ENCODE results near the gene ARL17B. TPM values are rescaled to one million over a fixed set of nuclear protein-coding genes. Genes with fewer than 3 reads are reported as not detected.
"Not testable (repeated sequence)": the region's sequence is repeated elsewhere in the genome, so short reads cannot be mapped to it uniquely, and the experiment has no call there.

Gene ARL17B
- total and polyA plus RNA-seq, 2 donors from 2014 or later, result 10.1 to 22.0 TPM

DNA sequence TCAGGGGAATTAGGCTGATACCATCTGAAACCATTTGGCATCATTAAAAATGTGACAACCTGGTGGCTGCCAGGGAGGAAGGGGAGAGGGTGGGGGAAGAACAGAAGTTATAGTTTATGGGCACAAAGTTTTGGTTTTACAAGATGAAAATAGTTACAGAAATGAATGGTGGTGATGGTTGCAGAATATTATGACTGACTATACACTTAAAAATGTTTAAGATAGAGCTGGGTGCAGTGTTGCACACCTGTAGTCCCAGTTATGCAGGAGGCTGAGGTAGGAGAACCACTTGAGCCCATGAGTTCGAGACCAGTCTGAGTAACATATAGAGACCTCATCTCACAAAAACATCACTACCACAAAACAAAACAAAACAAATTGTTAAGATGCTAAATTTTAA, 12.5 kb downstream of the ARL17B start:
- H3K9ac ChIP-seq (ENCODE audit: low read length in 3 of 3); FAIRE-seq; H3K27me3 ChIP-seq (ENCODE audit: control insufficient read depth, insufficient read depth, low read length); H3K27ac ChIP-seq (ENCODE audit: low read depth in 2 of 2, low read length in 2 of 2); intact Hi-C loops (cut with DNase I); H3K36me3 ChIP-seq (ENCODE audit: control insufficient read depth in 2 of 3, insufficient read depth in 3 of 3, low read length in 3 of 3); H3K4me1 ChIP-seq (ENCODE audit: control insufficient read depth in 2 of 3, insufficient read depth in 2 of 3, low read depth in 1 of 3, low read length in 3 of 3); H3K4me3 ChIP-seq (ENCODE audit: low read length in 3 of 3); H3K9me3 ChIP-seq (ENCODE audit: control insufficient read depth in 2 of 3, insufficient read depth in 1 of 3, low read length in 3 of 3); DNase-seq: not testable (repeated sequence)

DNA sequence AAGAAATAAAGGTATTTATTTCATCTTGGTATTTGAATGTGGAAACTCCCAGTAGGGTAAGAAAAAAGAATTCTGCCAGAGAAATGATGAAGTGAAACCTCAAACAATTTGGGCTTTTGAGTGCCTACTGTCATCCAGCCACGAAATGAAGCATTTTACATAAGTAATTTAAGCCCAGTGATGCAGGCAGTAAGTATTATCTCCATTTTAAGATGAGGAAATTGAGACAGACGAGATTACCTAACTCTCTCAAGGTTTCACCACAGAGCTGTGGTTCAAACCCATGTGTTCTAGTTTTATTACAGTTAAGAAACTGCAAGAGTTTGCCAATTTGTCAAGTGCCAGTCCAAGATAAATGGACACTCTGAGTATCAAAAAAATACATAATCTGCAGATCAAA, 13.2 kb downstream of the ARL17B start:
- H3K9me3 ChIP-seq (ENCODE audit: control insufficient read depth in 2 of 3, insufficient read depth in 1 of 3, low read length in 3 of 3); intact Hi-C loops (cut with DNase I); H3K27ac ChIP-seq (ENCODE audit: low read depth in 2 of 2, low read length in 2 of 2); H3K36me3 ChIP-seq (ENCODE audit: control insufficient read depth in 2 of 3, insufficient read depth in 3 of 3, low read length in 3 of 3); H3K27me3 ChIP-seq (ENCODE audit: control insufficient read depth, insufficient read depth, low read length); DNase-seq; FAIRE-seq; H3K4me3 ChIP-seq (ENCODE audit: low read length in 3 of 3); H3K4me1 ChIP-seq (ENCODE audit: control insufficient read depth in 2 of 3, insufficient read depth in 2 of 3, low read depth in 1 of 3, low read length in 3 of 3); H3K9ac ChIP-seq (ENCODE audit: low read length in 3 of 3): not testable (repeated sequence)

DNA sequence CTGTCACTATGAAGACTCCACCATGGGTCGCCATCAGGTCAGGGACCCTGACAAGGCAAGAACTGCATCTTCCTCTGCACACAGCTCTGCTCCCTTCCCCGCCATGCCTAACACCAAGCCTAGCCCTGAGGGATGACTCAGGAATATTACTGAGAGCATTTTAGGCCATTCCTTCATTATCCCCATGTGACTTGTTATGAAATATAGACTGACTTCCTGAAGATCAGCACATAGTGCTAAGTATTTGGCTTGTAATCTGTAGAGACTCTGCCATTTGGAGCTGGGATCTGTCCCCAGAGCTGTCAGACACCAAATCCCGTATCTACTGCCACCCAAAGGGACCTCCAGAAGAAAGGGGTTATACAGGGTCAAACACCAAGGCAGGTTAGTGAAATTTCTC, 19.4 kb downstream of the ARL17B start:
- DNase-seq; H3K4me1 ChIP-seq (ENCODE audit: control insufficient read depth in 2 of 3, insufficient read depth in 2 of 3, low read depth in 1 of 3, low read length in 3 of 3); H3K9ac ChIP-seq (ENCODE audit: low read length in 3 of 3); H3K4me3 ChIP-seq (ENCODE audit: low read length in 3 of 3); FAIRE-seq; H3K36me3 ChIP-seq (ENCODE audit: control insufficient read depth in 2 of 3, insufficient read depth in 3 of 3, low read length in 3 of 3); H3K27me3 ChIP-seq (ENCODE audit: control insufficient read depth, insufficient read depth, low read length); intact Hi-C loops (cut with DNase I); H3K27ac ChIP-seq (ENCODE audit: low read depth in 2 of 2, low read length in 2 of 2); H3K9me3 ChIP-seq (ENCODE audit: control insufficient read depth in 2 of 3, insufficient read depth in 1 of 3, low read length in 3 of 3): not testable (repeated sequence)

DNA sequence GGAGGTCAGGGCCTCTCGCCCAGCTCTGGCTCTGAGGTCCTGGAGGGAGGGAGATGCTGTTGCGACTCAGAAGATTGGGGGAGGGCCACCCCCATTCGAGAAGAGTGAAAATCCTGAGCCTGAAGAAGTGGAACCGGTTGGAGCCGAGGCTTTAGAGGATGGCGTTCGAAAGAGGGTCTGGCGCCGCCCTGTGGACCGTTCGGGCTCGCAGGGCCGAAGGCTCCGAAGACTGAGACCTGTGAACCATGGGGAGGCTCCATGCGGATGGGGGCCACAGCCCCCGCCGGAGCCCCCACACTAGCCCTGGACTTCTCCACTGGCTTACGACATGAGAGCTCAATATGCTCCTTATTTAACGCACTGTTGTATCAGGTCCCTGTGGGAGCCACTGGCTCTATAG, 20.3 kb downstream of the ARL17B start:
- H3K27ac ChIP-seq (ENCODE audit: low read depth in 2 of 2, low read length in 2 of 2); DNase-seq; H3K36me3 ChIP-seq (ENCODE audit: control insufficient read depth in 2 of 3, insufficient read depth in 3 of 3, low read length in 3 of 3); H3K9me3 ChIP-seq (ENCODE audit: control insufficient read depth in 2 of 3, insufficient read depth in 1 of 3, low read length in 3 of 3); H3K9ac ChIP-seq (ENCODE audit: low read length in 3 of 3); H3K4me3 ChIP-seq (ENCODE audit: low read length in 3 of 3); H3K4me1 ChIP-seq (ENCODE audit: control insufficient read depth in 2 of 3, insufficient read depth in 2 of 3, low read depth in 1 of 3, low read length in 3 of 3); H3K27me3 ChIP-seq (ENCODE audit: control insufficient read depth, insufficient read depth, low read length); FAIRE-seq; intact Hi-C loops (cut with DNase I): not testable (repeated sequence)

DNA sequence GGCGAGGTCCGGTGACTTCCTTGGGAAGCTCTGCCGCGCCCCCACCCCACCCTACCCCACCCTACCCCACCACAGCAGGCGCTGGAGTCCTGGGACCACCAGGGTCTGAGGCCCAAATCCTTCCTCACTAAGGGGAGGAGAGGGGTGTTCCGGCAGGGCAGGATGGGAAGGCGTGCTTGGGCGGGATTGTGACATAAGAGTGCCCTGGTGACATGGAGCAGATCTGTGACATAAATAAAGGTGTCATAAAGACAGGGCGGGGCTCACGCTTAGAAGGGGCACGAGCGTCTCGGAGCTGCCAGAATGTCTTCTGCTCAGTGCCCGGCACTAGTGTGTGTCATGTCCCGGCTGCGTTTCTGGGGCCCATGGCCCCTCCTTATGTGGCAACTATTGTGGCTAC, 66.7 kb downstream of the ARL17B start, which contains the start of gene LRRC37A:
Gene LRRC37A, plus strand, starts transcription at position 301 of the 400 bp plus-strand sequence. Its CDS starts 3 bp downstream, at position 304.
- H3K9me3 ChIP-seq (ENCODE audit: control insufficient read depth in 2 of 3, insufficient read depth in 1 of 3, low read length in 3 of 3); H3K27ac ChIP-seq (ENCODE audit: low read depth in 2 of 2, low read length in 2 of 2); H3K27me3 ChIP-seq (ENCODE audit: control insufficient read depth, insufficient read depth, low read length); H3K4me1 ChIP-seq (ENCODE audit: control insufficient read depth in 2 of 3, insufficient read depth in 2 of 3, low read depth in 1 of 3, low read length in 3 of 3); H3K9ac ChIP-seq (ENCODE audit: low read length in 3 of 3); intact Hi-C loops (cut with DNase I); H3K4me3 ChIP-seq (ENCODE audit: low read length in 3 of 3); FAIRE-seq; DNase-seq; H3K36me3 ChIP-seq (ENCODE audit: control insufficient read depth in 2 of 3, insufficient read depth in 3 of 3, low read length in 3 of 3): not testable (repeated sequence)

GRCh38 chr17:46291618-46292017, 69.9 kb downstream of the ARL17B start:
- FAIRE-seq; H3K4me1 ChIP-seq (ENCODE audit: control insufficient read depth in 2 of 3, insufficient read depth in 2 of 3, low read depth in 1 of 3, low read length in 3 of 3); H3K9ac ChIP-seq (ENCODE audit: low read length in 3 of 3); H3K27me3 ChIP-seq (ENCODE audit: control insufficient read depth, insufficient read depth, low read length); H3K36me3 ChIP-seq (ENCODE audit: control insufficient read depth in 2 of 3, insufficient read depth in 3 of 3, low read length in 3 of 3); DNase-seq; H3K27ac ChIP-seq (ENCODE audit: low read depth in 2 of 2, low read length in 2 of 2); intact Hi-C loops (cut with DNase I); H3K4me3 ChIP-seq (ENCODE audit: low read length in 3 of 3); H3K9me3 ChIP-seq (ENCODE audit: control insufficient read depth in 2 of 3, insufficient read depth in 1 of 3, low read length in 3 of 3): not testable (repeated sequence)

GRCh38 chr17:46290906-46291546, 70.5 kb downstream of the ARL17B start:
- FAIRE-seq; DNase-seq; H3K36me3 ChIP-seq (ENCODE audit: control insufficient read depth in 2 of 3, insufficient read depth in 3 of 3, low read length in 3 of 3); H3K27ac ChIP-seq (ENCODE audit: low read depth in 2 of 2, low read length in 2 of 2); H3K9me3 ChIP-seq (ENCODE audit: control insufficient read depth in 2 of 3, insufficient read depth in 1 of 3, low read length in 3 of 3); H3K4me3 ChIP-seq (ENCODE audit: low read length in 3 of 3); H3K9ac ChIP-seq (ENCODE audit: low read length in 3 of 3); intact Hi-C loops (cut with DNase I); H3K4me1 ChIP-seq (ENCODE audit: control insufficient read depth in 2 of 3, insufficient read depth in 2 of 3, low read depth in 1 of 3, low read length in 3 of 3); H3K27me3 ChIP-seq (ENCODE audit: control insufficient read depth, insufficient read depth, low read length): not testable (repeated sequence)

GRCh38 chr17:46287587-46287986, 74.0 kb downstream of the ARL17B start:
- H3K9me3 ChIP-seq (ENCODE audit: control insufficient read depth in 2 of 3, insufficient read depth in 1 of 3, low read length in 3 of 3); DNase-seq; H3K27me3 ChIP-seq (ENCODE audit: control insufficient read depth, insufficient read depth, low read length); H3K4me1 ChIP-seq (ENCODE audit: control insufficient read depth in 2 of 3, insufficient read depth in 2 of 3, low read depth in 1 of 3, low read length in 3 of 3); H3K27ac ChIP-seq (ENCODE audit: low read depth in 2 of 2, low read length in 2 of 2); FAIRE-seq; H3K36me3 ChIP-seq (ENCODE audit: control insufficient read depth in 2 of 3, insufficient read depth in 3 of 3, low read length in 3 of 3); intact Hi-C loops (cut with DNase I); H3K9ac ChIP-seq (ENCODE audit: low read length in 3 of 3); H3K4me3 ChIP-seq (ENCODE audit: low read length in 3 of 3): not testable (repeated sequence)

Measured in kidney (tissue), 11 donors.